HG03575 (cell line): ENCODE data around the gene PHF12.
"Not testable (repeated sequence)": the region's sequence is repeated elsewhere in the genome, so short reads cannot be mapped to it uniquely, and the experiment has no call there.

ENCODE experiments used
- ATAC-seq: cut with Tn5 transposase; IDR thresholded peaks from one replicate; pipeline ENCODE4 v1.9.1; 2021; ENCODE audit not compliant: unreplicated experiment, insufficient number of reproducible peaks, low FRiP score; ENCODE audit errors: extremely low read depth

The PHF12 gene

DNA sequence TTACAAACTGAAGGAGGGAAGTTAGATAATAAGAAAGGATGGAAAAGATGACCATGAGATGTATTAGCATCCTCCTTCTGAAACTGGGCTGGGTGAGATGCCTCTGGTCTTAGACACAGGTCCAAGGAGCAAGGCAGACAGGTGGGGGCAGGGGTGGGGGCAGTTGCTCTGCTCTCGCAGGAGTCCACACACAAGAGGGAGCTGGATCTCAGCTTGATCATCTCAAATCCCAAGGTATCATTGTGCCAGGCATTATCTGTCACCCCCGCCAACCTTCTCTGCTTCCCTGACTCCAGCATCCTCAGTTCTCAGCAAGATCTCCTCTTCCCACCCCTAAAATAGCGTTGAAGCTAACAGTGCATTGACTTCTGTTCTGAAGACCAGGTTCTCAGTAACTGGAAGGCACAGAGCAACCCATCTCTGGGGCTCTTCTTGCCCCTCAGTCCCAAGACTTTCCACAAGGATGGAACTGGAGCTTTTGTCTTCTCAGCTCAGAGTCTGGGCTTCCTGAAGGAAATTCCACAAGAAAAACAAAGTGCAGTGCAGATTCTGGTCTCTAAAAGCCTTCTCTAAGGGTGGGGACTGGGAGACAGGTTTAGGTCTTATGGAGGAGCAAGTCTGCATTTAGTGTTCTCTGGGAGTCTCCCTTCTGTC, 55.4 kb downstream of the PHF12 start:
- ATAC-seq = no peak

DNA sequence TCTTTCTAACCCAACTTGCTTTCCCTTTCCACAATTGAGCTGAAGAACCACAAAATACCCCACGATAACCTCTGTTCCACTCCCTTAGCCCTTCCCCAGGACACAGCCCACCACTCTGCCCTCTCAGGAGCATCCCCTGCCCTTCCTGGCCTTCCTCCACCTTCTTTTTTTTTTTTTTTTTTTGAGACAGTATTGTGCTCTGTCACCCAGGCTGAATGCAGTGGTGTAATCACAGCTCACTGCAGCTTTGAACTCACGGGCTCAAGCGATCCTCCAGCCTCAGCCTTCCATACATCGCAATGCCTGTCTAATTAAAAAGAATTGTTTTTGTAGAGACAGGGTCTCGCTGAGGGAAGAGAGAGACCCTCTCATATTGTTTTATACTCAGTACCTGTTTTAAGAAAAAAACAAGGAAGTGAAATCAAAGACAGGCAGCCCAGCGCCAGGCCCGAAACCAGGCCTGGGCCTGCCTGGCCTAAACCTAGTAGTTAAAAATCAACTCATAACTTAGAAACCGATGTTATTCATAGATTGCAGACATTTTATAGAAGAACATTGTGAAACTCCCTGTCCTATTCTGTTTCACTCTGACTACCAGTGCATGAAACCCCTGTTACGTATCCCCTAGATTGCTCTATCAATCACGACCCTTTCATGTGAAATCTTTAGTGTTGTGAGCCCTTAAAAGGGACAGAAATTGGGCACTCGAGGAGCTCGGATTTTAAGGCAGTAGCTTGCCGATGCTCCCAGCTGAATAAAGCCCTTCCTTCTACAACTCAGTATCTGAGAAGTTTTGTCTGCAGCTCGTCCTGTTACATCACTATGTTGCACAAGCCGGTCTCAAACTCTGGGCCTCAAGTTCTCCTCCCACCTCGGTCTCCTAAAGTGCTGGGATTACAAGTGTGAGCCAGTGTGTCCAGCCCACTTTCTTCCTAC, 57.8 kb downstream of the PHF12 start:
- ATAC-seq = not testable (repeated sequence)

DNA sequence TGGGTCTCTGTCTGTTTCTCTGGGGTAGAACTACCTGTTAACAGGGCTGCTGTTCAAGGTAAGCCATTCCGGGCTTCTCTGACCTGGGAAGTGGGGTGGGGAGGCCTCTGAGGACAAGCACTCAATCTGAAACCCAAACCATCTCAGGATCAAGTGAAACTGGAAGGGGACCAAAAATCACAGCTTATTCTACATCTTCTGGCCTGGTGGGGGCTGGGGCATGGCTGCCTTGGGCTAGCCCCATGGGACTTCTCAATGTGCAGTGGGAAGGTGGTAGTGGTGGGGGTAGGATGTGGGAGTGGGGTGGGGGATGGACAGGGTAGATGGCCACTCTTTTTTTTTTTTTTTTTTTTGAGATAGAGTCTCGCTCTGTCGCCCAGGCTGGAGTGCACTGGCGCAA, 59.3 kb downstream of the PHF12 start:
- ATAC-seq = no peak

DNA sequence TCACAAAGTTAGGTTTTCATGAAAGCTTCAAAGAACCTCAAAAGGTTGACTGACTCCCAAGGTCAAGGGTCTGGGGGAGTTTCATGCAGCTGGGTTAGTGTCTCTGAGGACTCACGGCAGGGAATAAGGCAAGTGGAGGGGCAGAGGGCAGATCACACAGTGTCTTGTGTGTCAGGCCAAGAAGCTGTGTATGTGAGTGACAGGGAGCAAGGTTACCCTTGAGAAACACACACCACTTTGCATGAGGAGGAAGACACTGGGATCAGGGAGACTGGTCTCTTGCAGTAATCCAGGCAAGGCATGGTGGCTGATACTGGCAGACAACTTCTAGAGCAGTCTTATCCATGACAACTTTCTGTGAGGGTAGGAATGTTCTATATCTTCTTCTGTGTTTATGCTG, 60.1 kb downstream of the PHF12 start:
- ATAC-seq = no peak

DNA sequence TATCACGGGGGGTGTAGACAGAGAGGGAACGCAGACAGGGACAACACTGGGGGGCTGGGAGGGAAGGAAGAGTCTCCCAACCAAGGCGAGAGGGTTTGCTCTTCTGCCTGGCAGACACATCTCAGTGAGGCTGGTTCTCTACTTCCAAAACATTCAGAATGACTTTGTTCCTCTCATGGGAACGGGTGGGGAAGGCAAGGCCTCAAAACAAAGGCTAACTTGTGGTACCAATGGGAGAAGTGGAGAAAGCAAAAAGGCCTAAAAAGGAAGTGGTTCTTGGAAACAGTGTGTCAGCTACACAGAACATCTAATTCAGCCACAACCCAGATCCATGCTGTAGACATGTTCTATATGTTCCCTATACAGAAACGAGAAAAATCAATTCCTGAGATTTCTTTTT, 61.3 kb downstream of the PHF12 start:
- no peak for ATAC-seq

DNA sequence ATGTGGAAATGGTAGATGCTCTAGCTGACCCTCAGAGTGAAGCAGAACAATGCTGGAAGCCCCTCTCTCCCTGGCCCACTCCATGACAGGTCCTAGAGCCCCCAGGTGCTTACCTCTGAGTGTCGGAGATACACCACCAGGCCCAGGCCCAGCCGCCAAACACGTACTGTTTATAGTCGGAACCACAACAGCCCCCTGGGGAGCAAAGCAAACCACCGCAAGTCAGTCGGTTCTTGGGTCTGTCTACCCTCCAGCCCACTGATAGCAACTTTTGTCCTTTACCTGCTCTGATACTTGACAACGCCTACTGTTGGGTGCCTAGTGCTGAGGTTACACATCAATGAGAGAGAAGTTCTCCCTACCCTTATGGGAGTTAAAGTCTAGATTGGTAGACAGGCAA, 62.5 kb downstream of the PHF12 start:
- no peak for ATAC-seq

DNA sequence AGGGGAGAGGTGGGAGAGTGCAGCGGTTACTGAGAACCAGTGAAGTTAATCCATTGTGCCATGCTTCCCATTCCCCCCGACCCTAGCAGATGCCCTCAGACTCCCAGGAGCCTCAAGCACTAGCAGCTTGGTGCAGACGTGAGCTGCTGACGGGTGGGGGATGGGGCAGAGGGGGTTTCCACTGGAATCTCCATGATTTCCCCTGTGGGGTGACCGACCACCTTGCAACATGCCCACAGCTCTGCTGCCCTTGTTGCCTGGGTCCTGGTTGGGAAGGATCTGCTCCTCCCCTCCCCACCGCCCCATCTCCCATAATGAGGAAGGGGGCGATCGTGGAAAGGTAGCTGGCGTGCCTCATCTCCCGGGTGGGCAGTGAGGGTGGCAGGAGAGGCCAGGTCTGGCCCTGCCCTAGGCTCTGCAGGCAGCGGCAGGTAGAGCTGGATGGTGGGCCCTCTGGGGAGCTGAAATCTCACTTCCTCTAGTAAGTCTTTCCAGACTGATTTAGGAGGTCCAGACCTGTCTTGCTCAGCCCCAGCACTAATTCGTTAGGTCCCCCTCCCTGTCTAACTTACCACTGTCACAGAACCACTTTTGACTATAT, 63.3 kb downstream of the PHF12 start:
- ATAC-seq = no peak

DNA sequence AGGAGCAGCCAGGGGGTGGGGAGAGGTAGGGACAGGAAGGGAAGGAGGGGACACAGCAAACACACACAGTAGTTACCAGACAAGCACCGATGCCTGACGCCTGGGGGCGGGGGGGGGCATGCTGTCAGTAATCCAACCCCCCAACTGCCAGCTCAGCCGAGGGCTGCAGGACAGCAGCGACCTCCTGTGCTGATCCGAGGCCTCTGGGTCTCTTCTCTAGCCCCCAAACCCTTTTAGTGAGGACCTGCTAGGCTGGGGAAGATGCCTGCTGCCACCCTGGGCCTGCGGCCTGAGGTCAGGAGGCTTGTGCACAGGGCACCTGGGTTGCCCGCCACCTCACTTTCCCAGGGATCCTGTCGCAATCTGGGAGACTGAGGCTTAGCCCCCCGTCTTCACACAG, 65.4 kb downstream of the PHF12 start:
- ATAC-seq = no peak

DNA sequence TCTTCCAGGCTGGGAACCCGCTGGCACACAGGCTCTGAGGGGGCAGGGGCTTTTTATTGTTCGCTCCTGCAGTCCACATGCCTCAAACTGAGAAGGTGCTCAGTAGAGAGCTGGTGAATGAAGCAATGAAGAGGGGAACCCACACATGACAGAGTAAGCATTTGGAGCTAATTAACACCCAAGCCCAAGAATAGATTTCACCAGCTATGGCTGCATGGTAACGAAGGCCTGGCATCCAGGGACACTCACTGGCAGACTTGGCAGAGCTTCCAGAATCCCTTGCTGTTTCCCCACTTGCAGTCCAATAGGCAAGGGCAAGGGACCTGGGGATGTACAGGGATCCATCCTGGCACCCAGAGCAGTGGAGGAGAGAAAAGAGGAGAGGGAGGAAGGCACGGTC, 66.0 kb downstream of the PHF12 start:
- no peak for ATAC-seq

DNA sequence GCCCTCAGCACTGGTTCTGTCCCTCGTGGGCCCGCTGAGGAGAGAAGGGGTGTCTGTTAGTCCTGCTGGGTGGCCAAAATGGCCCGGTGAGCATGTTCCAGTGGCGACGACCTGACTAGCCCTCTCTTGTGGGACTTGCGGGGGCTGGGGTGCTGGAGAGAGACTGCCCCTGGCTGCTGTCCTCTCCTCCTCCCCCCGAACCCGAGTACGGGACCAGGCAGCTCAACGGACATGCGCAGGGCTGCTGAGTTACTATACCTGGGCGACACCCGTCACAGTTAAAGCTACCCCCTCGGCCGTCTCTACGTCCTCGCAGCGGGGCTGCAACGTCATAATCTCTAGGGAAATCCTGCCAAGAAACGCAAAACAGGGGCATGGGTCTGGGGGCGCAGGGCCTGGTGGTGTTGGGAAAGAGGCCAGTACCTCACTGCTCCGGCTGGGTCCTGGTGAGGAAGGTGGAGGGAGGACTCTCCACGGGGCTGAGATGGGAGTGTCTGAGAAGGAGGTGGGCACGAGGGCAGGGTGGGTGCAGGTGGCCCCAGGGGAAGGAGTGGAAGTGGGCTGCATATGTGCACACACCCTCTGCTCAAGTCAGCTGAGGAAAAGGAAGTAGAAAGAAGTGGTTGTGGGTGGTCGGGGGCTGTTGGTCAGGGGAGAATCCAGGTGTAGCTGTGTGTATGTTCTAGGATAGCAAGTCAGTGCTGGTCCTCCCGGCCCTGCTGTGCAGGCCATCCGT, 67.2 kb downstream of the PHF12 start:
- ATAC-seq = no peak

DNA sequence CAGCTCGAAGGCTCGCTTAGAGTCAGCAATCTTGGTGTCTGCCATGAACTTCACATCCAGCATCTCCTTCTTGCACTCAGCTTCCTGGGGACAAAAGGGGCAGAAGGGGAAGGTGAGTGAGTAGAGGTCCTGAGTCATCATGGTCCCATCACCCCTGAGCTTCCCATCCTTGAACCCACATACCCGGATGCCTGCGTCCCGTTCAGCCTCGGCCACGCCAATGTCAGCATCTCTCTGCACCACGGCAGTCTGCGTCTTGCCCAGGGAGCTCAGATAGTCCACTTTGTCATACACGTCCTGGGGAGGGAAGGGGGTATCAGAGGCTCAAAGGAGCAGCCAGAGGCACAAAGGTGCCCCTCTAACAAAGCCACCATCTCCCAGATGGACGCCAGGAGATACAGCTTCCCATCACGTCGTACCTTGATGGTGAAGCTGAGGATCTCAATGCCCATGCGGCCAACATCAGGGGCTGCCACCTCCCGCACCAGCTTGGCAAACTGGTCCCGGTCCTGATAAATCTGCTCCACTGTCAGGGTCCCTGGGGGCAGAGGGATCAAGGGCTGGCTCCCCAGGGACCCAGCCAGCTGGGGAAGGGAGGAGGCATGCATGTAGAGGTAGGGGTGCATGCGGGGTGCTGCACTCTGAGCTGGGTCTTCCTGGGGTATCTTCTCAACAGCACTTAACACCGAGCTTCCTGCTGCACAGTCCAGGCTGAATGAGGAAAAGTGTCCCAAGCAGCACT, 69.0 kb downstream of the PHF12 start:
- ATAC-seq = no peak

DNA sequence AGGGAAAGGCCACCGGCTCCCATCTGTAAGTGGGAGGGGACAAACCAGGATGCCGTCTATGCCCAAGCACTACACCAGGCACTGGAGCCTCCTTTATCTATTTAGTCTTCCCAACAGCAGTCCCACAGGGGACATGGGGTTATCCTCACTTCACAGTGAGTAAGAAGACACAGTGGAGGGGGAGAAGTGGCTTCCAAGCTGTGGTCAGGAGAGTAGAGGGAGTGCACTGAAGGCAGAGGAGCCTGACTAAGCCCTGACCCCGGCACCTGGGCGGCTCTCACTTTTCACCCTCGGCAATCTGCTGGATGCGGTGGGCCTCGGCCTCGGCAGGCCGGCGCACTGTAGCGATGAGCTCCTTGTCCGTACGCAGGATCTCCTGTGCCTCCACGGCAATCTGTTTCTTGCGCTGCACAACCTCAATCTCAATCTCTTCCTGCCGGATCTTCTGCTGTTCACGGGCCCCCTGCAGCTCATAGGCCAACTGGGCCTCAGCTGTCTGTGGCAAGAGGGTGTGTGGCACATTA, 69.7 kb downstream of the PHF12 start:
- ATAC-seq = no peak

DNA sequence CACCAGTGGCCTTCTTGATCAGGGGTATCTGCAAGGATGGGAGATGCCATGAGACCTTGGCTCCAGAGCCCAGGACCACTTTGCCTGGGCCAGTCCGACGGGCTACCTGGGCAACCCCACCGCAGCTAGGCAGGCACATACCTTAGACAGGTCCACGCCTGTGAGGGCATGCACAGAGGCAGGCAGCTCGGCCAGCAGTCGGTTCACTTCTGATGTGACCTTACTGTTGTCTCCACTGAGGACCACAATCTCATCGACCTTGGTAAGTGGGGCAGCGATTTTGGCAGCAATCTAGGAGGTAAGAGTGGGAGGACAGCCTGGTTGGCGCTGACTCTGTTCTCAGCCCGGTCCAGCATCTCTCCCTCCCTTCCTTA, 70.8 kb downstream of the PHF12 start:
- no peak for ATAC-seq

DNA sequence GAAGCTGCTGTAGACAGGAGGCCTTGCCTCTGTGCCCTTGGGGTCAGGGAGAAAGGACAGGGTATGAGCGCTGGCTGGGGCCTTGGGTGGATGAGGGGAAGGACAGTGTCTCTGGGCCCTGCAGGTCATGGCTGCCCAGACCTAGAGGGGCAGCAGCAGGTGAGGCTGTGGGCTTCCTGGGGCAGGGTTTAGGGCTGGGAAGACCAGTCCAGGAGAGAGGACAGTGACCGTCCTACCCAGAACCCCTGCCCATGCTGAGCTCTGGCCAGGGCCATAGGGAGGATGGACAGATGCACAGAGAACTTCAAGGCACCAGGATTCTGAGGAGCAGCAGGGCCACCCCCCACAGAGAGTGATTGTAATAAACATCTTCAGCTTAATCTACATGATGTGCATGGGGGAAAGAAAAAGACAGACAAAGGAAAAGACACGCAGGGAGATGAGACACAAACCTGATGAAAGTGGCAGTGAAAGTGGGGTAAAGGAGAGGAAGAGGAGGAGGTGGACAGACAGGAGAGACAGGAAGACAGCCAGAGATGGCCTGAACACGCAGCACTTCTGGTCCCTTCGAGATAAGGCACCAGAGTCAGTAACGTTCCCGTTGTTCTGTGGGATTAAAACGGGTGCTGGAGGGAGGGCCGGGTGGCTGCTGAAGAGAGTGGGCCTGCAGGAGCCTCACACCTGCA, 71.3 kb downstream of the PHF12 start:
- no peak for ATAC-seq

DNA sequence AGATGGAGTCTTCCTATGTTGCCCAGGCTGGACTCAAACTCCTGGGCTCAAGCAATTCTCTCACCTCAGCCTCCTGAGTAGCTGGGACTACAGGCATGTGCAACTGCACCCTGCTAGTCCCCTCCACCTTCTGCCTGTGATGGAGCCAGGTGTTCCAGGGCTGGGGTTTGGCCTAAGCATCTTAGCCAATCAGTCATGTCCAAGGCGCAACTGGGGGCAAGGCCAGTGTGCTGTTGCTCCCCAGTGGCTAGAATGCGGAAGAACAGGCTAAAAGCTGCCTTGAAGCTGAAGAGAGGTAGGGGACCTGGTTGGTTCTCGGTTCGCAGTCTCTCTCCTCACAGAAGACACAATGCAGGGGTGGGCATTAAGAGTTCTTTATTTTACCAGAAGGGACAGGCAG, 72.3 kb downstream of the PHF12 start:
- no peak for ATAC-seq

DNA sequence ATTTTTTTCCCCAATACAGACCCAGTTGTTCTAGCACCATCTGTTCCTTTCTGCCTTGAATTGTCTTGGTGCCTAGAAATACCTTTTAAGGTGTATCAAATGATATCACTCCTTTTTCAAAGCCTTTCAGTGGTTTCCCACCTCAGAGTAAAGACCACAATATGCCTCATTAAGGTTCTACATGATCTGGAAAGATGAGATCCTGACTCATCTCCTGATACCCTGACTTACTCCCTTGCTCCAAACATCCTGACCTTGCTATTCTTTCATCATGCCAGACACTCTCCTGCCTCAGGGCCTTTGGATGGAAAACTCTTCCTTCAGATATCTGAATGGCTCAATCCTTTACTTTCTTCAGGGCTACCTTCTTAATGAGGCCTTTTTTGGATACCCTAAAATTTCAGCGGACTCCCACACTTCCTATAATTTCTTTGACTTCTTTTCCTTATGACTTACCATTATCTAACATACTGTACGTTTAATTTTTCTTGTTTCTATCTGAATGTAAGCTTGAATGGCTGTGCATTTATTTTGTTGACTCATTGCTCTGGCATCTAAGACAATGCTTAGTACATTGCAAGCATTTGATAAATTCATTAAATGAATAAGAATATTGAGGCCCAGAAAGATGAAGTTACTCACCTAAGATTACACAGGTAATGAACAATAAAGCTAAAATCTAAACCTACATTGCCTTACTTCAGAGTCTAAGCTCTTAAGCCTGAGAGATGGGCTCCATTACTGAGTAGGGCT, 73.0 kb downstream of the PHF12 start:
- ATAC-seq = no peak

DNA sequence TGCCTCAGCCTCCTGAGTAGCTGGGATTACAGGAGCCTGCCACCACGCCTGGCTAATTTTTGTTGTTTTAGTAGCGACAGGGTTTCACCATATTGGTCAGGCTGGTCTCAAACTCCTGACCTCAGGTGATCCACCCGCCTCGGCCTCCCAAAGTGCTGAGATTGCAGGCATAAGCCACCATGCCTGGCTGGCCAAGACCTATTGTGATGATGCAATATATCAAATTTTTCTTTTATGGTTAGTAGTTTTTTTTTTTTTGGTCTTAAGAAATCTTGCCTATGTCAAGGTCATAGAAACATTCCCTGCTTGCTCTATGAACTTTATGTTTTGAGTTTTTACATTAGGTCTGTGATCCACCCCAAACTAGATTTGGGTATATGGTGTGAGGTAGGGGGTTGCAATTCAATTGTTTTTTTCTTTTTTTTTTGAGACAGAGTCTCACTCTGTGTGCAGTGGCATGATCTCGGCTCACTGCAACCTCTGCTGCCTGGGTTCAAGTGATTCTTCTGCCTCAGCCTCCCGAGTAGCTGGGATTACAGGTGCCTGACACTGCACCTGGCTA, 74.1 kb downstream of the PHF12 start:
- ATAC-seq = not testable (repeated sequence)
